Activated CD8-positive, alpha-beta T cell treated with anti-CD3 and anti-CD28 coated beads, Interleukin-2, amount 10 ng/mL, durations not matched to agents 7 days and 5 days (primary cell): ENCODE results near the gene EPHB1. TPM values are rescaled to one million over a fixed set of nuclear protein-coding genes. Genes with fewer than 3 reads are reported as not detected.

Experiments used
- ATAC-seq: fragments of 150-1000 bp; cut with Tn5 transposase; one replicate; pipeline ENCODE4 v1.10.0; 2021; ENCODE audit warnings: moderate library complexity
- CTCF ChIA-PET: fragments of 350-600 bp; sonication (Branson Sonifier 250); formaldehyde crosslinking; loops from one replicate; lab custom pipeline; 2021; ENCODE audit warnings: antibody characterized with exemption; lab: Charles Lee
- POLR2A ChIA-PET: fragments of 350-600 bp; sonication (Branson Sonifier 250); formaldehyde crosslinking; loops from one replicate; lab custom pipeline; 2021; ENCODE audit warnings: antibody characterized with exemption; lab: Charles Lee
- DNase-seq: peaks from one replicate; pipeline ENCODE4 v3.0.0-alpha.2; 2020
- H3K27ac Mint-ChIP-seq: one replicate; pipeline ENCODE4 v1.8.0; 2021; ENCODE audit warnings: mild to moderate bottlenecking, mixed read lengths
- H3K27me3 Mint-ChIP-seq: one replicate; pipeline ENCODE4 v1.8.0; 2021; ENCODE audit warnings: low read depth, mixed read lengths
- H3K36me3 Mint-ChIP-seq: one replicate; pipeline ENCODE4 v1.8.0; 2021; ENCODE audit warnings: low read depth, mixed read lengths
- H3K4me1 Mint-ChIP-seq: one replicate; pipeline ENCODE4 v1.8.0; 2021; ENCODE audit warnings: low read depth, mixed read lengths
- H3K4me3 Mint-ChIP-seq: one replicate; pipeline ENCODE4 v1.8.0; 2021; ENCODE audit warnings: mild to moderate bottlenecking, mixed read lengths
- H3K9me3 Mint-ChIP-seq: one replicate; pipeline ENCODE4 v1.8.0; 2022; ENCODE audit warnings: mixed read lengths; ENCODE audit not compliant: insufficient read depth
- total RNA-seq, 2 experiments: library from RNA; stranded (reverse); gene quantifications; one replicate each; pipeline ENCODE4 v1.2.3, GENCODE V29; 2021

EPHB1 gene
- total RNA-seq, 2 experiments from 2014 or later: 1.1 to 1.4 TPM

DNA sequence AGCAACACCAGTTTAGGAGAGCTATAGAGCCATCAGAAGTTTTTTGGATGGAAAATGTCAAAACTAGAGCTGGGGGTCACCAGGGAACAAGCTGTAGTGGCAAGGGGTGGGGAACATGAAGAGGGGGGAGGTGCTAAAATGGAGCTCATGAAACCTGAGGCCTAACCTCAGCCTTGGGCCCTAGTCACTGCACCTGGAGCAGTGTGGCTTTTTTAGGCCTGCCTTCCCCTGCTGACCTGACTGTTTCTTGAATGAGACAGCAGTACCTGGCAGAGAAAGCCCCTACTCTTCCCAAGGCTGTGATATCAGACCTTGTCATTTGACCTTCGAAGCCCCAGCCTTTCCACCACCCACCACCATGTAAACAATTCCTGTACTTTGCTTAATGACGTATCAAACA is 383.5 kb downstream of the EPHB1 start:
- Mint-ChIP-seq H3K27me3 (no peaks in the 10 kb centered on the region), H3K4me1 (no peaks in the 10 kb centered on the region), H3K36me3 (no peaks in the 10 kb centered on the region), H3K9me3 (no peaks in the 10 kb centered on the region), H3K27ac (no peak overlapping the region), H3K4me3 (no peak overlapping the region)
- DNase-seq (no peak), ATAC-seq (no peak)
- CTCF ChIA-PET: no interaction called here
- POLR2A ChIA-PET: no interaction called here

DNA sequence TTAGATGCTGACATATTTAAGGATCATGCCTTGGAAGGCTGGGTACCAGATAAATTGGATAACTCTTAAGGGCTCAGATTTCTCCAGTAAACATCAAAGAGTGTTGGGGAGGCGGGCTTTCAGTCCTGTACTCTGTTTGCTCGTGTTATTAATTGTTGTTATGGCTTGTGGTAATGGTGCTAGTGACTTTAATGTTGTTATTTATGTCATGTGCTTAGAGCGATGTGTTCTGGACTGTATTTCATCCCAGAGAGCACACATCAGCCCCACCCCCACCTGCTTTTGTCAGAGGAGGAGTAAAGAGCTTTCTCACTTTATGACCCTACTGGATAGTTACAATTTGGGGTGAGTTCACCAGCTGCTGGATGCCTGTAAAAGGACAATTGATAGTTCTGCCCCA is 386.3 kb downstream of the EPHB1 start:
- H3K27me3 Mint-ChIP-seq: no peaks in the 10 kb centered on the region
- no peak overlapping the region for H3K27ac Mint-ChIP-seq
- ChIA-PET CTCF (no interaction called here), POLR2A (no interaction called here)
- no peaks in the 10 kb centered on the region for H3K36me3 Mint-ChIP-seq
- no peaks in the 10 kb centered on the region for H3K9me3 Mint-ChIP-seq
- DNase-seq (no peak), ATAC-seq (no peak)
- no peak overlapping the region for H3K4me3 Mint-ChIP-seq
- H3K4me1 Mint-ChIP-seq: no peaks in the 10 kb centered on the region

DNA sequence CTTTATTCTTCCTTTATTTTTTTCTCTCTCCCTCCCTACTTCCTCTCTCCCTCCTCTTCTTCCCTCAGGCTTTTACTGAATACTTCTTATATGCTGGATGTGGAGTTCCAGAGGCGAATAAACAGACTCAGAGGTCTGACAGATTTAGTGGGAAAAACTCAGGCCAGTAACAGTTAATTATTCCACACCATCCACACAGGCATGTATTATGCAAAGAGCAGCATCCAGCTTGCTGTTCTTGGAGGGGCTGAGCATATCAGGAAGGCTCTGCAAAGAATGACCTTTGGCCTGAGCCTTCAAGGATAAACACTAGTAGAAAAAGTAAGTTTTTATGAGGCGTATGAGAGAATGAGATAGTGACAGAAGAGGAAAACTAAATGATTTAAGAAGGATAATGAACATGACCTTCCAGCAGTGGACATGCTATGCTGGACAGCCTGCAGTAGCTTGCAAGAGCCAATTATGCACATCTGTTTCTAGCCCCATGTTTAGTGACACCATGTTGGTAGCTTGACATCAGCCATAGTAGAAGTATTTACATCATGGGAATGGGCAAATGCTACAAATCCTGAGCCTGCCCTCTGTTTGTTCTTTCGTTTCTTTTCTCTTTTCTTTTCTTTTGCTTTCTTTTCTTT is 387.4 kb downstream of the EPHB1 start:
- DNase-seq (no peak), ATAC-seq (no peak)
- no peaks in the 10 kb centered on the region for H3K27me3 Mint-ChIP-seq
- CTCF ChIA-PET: no interaction called here
- H3K36me3 Mint-ChIP-seq: no peaks in the 10 kb centered on the region
- H3K4me1 Mint-ChIP-seq: no peaks in the 10 kb centered on the region
- H3K27ac Mint-ChIP-seq: no peak overlapping the region
- POLR2A ChIA-PET: no interaction called here
- H3K9me3 Mint-ChIP-seq: no peaks in the 10 kb centered on the region
- no peak overlapping the region for H3K4me3 Mint-ChIP-seq

- no peak overlapping the region for H3K4me3 Mint-ChIP-seq
- DNase-seq (no peak), ATAC-seq (no peak)
- ChIA-PET CTCF (no interaction called here), POLR2A (no interaction called here)
- no peaks in the 10 kb centered on the region for H3K36me3 Mint-ChIP-seq
- H3K9me3 Mint-ChIP-seq: no peaks in the 10 kb centered on the region
- no peak overlapping the region for H3K27ac Mint-ChIP-seq
- H3K4me1 Mint-ChIP-seq: no peaks in the 10 kb centered on the region
- no peaks in the 10 kb centered on the region for H3K27me3 Mint-ChIP-seq
These were observed 395.6 kb downstream of the EPHB1 start for GRCh38 chr3:135190658-135191057.

DNA sequence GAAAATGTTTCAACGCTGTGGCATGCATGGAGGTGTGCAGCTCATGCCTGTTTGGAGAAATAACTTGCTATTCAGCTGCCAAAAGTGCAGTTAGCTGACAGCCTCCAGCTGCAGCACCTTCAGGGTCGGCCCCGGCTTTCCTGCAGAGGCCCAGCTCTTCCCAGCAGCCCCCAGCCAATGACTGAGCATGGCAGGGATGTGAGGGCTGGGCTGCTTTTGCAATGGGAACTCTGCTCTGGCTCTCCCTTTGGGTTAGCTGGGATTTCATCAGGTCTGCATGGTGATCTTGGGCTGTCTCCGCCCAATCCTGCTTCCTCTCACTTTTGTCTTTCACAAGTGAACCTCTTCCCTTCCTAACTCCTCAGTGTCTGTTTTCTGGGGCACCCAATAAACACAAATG is 396.6 kb downstream of the EPHB1 start:
- no peaks in the 10 kb centered on the region for H3K4me1 Mint-ChIP-seq
- no peak overlapping the region for H3K4me3 Mint-ChIP-seq
- CTCF ChIA-PET: no interaction called here
- no peak for ATAC-seq
- POLR2A ChIA-PET: no interaction called here
- no peak overlapping the region for H3K27ac Mint-ChIP-seq
- no peaks in the 10 kb centered on the region for H3K9me3 Mint-ChIP-seq
- DNase-seq: no peak
- H3K27me3 Mint-ChIP-seq: no peaks in the 10 kb centered on the region
- H3K36me3 Mint-ChIP-seq: no peaks in the 10 kb centered on the region

DNA sequence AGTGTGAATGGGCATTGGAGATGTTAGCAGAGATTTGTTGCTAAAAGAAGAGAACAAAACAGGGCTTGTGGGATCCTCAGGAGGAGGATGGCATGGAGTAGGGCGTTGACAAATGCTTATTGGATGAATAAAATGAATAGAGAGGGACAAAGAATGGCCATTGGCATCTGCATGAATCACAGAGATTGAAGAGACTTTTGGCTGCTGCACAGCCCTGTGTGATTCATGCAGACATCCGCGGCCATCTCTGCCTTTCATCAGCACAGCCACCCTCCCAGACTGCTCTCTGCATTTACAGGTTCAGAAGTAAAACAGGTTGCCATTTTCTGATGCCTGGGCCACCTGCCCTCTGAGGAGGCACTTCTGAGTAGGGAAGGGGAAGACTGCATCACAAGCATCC is 397.9 kb downstream of the EPHB1 start:
- Mint-ChIP-seq H3K27me3 (no peaks in the 10 kb centered on the region), H3K4me3 (no peak overlapping the region), H3K27ac (no peak overlapping the region), H3K4me1 (no peaks in the 10 kb centered on the region), H3K9me3 (no peaks in the 10 kb centered on the region), H3K36me3 (no peaks in the 10 kb centered on the region)
- ATAC-seq (no peak), DNase-seq (no peak)
- CTCF ChIA-PET: no interaction called here
- POLR2A ChIA-PET: no interaction called here

GRCh38 chr3:135197246-135197645 is 402.2 kb downstream of the EPHB1 start:
- no peak overlapping the region for H3K27ac Mint-ChIP-seq
- H3K4me3 Mint-ChIP-seq: no peak overlapping the region
- POLR2A ChIA-PET: no interaction called here
- no peak for DNase-seq
- no peaks in the 10 kb centered on the region for H3K27me3 Mint-ChIP-seq
- CTCF ChIA-PET: no interaction called here
- H3K36me3 Mint-ChIP-seq: no peaks in the 10 kb centered on the region
- no peaks in the 10 kb centered on the region for H3K4me1 Mint-ChIP-seq
- no peak for ATAC-seq
- H3K9me3 Mint-ChIP-seq: no peaks in the 10 kb centered on the region

- CTCF ChIA-PET: no interaction called here
- H3K27me3 Mint-ChIP-seq: no peaks in the 10 kb centered on the region
- no peaks in the 10 kb centered on the region for H3K4me1 Mint-ChIP-seq
- H3K9me3 Mint-ChIP-seq: no peaks in the 10 kb centered on the region
- POLR2A ChIA-PET: no interaction called here
- H3K27ac Mint-ChIP-seq: no peak overlapping the region
- DNase-seq: no peak
- no peak for ATAC-seq
- H3K36me3 Mint-ChIP-seq: no peaks in the 10 kb centered on the region
- H3K4me3 Mint-ChIP-seq: no peak overlapping the region
These were observed 402.8 kb downstream of the EPHB1 start for GRCh38 chr3:135197856-135198255.

GRCh38 chr3:135199137-135199536 is 404.1 kb downstream of the EPHB1 start:
- Mint-ChIP-seq H3K9me3 (no peaks in the 10 kb centered on the region), H3K4me3 (no peak overlapping the region), H3K27me3 (no peaks in the 10 kb centered on the region), H3K36me3 (no peaks in the 10 kb centered on the region), H3K4me1 (no peaks in the 10 kb centered on the region), H3K27ac (no peak overlapping the region)
- CTCF ChIA-PET: no interaction called here
- DNase-seq: no peak
- ATAC-seq: no peak
- POLR2A ChIA-PET: no interaction called here

- H3K27ac Mint-ChIP-seq: no peak overlapping the region
- H3K9me3 Mint-ChIP-seq: no peaks in the 10 kb centered on the region
- ChIA-PET POLR2A (no interaction called here), CTCF (no interaction called here)
- no peaks in the 10 kb centered on the region for H3K4me1 Mint-ChIP-seq
- ATAC-seq: no peak
- H3K27me3 Mint-ChIP-seq: no peaks in the 10 kb centered on the region
- H3K36me3 Mint-ChIP-seq: no peaks in the 10 kb centered on the region
- DNase-seq: no peak
- H3K4me3 Mint-ChIP-seq: no peak overlapping the region
These were observed 408.0 kb downstream of the EPHB1 start for GRCh38 chr3:135203026-135203425.

- ATAC-seq (no peak), DNase-seq (no peak)
- POLR2A ChIA-PET: no interaction called here
- no peak overlapping the region for H3K4me3 Mint-ChIP-seq
- H3K27ac Mint-ChIP-seq: no peak overlapping the region
- no peaks in the 10 kb centered on the region for H3K36me3 Mint-ChIP-seq
- H3K4me1 Mint-ChIP-seq: no peaks in the 10 kb centered on the region
- no peaks in the 10 kb centered on the region for H3K9me3 Mint-ChIP-seq
- CTCF ChIA-PET: no interaction called here
- no peaks in the 10 kb centered on the region for H3K27me3 Mint-ChIP-seq
These were observed 418.2 kb downstream of the EPHB1 start for GRCh38 chr3:135213213-135213612.

DNA sequence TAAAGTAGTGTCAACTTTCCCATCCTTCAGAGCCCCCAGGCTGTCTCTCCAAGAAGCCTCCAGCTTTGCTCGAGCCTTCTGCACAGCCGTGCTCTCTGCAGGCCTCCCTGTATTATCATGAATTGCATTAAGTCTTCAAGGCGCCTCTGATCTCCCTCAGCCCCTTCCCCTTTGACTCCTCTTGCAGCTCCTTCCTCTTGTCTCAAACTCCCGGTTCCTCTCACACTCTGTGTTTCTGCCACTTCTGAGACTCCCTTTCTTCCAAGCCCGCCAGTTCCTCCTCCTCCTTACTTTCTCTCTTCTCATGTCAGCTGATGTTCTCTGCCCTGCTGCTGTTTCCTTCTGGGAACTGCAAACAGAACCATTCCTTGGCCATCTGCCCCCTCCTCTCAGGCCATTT is 418.8 kb downstream of the EPHB1 start:
- ATAC-seq (no peak), DNase-seq (no peak)
- Mint-ChIP-seq H3K27ac (no peak overlapping the region), H3K4me3 (no peak overlapping the region), H3K27me3 (no peaks in the 10 kb centered on the region), H3K9me3 (no peaks in the 10 kb centered on the region), H3K36me3 (no peaks in the 10 kb centered on the region), H3K4me1 (no peaks in the 10 kb centered on the region)
- ChIA-PET CTCF (no interaction called here), POLR2A (no interaction called here)

GRCh38 chr3:135214400-135214799 is 419.3 kb downstream of the EPHB1 start:
- POLR2A ChIA-PET: no interaction called here
- Mint-ChIP-seq H3K36me3 (no peaks in the 10 kb centered on the region), H3K27ac (no peak overlapping the region), H3K4me3 (no peak overlapping the region), H3K27me3 (no peaks in the 10 kb centered on the region), H3K4me1 (no peaks in the 10 kb centered on the region), H3K9me3 (no peaks in the 10 kb centered on the region)
- DNase-seq (no peak), ATAC-seq (no peak)
- CTCF ChIA-PET: no interaction called here
